GM13977 (cell line): ENCODE data around the gene PRRX2.
A peak's percentile ranks its signal among the peaks of the same experiment; 100 is the strongest.

Experiments
- DNase-seq: peaks from one replicate; pipeline ENCODE4 v3.0.0; 2012; ENCODE audit warnings: low spot score
- in situ Hi-C: fragments of 300-500 bp; cut with MboI; formaldehyde crosslinking; loops from one replicate; pipeline ENCODE4 v1.12.0; 2022; ENCODE audit warnings: low sequenced_read_pairs, low pct_unique_long_range_greater_than_20kb, mixed read lengths, inconsistent platforms; ENCODE audit not compliant: unreplicated experiment
- TF ChIP-seq, protein P1 (sequence below): IDR thresholded peaks from 2 replicates; pipeline ENCODE4 v1.5.1; 2012; ENCODE audit warnings: mild to moderate bottlenecking, control low read depth; ENCODE audit not compliant: insufficient read depth; ENCODE audit errors: extremely low read depth, missing control alignments

The PRRX2 gene

GRCh38 chr9:129750013-129750638, 84.7 kb downstream of the PRRX2 start:
- TF ChIP-seq, protein P1, sequence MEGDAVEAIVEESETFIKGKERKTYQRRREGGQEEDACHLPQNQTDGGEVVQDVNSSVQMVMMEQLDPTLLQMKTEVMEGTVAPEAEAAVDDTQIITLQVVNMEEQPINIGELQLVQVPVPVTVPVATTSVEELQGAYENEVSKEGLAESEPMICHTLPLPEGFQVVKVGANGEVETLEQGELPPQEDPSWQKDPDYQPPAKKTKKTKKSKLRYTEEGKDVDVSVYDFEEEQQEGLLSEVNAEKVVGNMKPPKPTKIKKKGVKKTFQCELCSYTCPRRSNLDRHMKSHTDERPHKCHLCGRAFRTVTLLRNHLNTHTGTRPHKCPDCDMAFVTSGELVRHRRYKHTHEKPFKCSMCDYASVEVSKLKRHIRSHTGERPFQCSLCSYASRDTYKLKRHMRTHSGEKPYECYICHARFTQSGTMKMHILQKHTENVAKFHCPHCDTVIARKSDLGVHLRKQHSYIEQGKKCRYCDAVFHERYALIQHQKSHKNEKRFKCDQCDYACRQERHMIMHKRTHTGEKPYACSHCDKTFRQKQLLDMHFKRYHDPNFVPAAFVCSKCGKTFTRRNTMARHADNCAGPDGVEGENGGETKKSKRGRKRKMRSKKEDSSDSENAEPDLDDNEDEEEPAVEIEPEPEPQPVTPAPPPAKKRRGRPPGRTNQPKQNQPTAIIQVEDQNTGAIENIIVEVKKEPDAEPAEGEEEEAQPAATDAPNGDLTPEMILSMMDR: no peak
- no peak for DNase-seq
- in situ Hi-C loops: no loop called here

GRCh38 chr9:129751841-129752801, 86.7 kb downstream of the PRRX2 start:
- no peak for DNase-seq
- in situ Hi-C loops: no loop called here
- TF ChIP-seq, protein P1: no peak

- peak; percentile 67 for DNase-seq
- in situ Hi-C loops: no loop called here
- TF ChIP-seq, protein P1: no peak
Measured at GRCh38 chr9:129752900-129753729, 87.7 kb downstream of the PRRX2 start, which contains the start of gene PTGES. PTGES (minus strand) TSS chr9:129753042; CDS start chr9:129753012, 30 bp downstream.

DNA sequence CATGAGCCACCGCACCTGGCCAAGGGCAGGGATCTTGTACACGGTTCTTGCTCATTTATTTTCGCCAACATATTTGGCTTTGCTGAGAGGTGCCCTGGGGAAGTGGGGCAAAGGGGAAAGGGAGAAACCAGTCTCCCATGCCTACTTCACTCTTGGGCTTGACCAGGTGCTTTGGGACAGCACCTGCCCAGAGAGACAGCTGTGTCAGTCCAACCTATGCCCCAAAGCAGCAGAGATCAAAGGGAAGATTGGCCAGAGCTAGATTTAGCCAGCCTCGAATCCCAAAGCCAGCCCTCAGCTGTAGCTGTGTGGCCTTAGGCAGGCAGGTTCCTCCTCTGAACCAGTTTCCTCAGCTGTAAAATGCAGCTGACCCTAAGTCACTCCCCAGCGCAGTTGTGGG, 89.7 kb downstream of the PRRX2 start:
- no peak for DNase-seq
- in situ Hi-C loops: no loop called here

DNA sequence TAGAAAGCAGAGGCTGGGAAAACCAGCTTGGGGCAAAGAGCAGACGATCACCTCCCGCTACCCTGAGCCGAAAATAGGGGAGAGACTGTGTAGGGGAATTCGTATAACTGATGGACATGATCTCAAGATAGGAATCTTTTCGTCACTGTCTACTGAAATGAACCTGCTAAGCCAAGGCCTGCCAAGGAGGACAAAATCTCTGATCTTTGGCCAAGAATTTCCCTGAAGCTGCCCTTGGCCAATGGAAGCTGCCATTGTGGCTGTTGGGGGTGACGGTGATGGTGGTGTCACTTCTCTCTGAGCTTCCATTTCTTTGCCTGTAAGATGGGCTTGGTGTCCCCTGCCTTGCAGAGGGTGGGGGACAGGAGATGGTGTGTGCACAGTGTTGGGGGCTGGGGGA, 90.7 kb downstream of the PRRX2 start:
- TF ChIP-seq, protein P1: no peak
- no peak for DNase-seq
- in situ Hi-C loops: no loop called here

More for the DNA sequence above, 89.7 kb downstream of the PRRX2 start:
- TF ChIP-seq, protein P1: no peak

GRCh38 chr9:129757045-129757444, 91.6 kb downstream of the PRRX2 start:
- TF ChIP-seq, protein P1: no peak
- in situ Hi-C loops: no loop called here
- DNase-seq: no peak
